HepG2 (cell line): ENCODE measurements around the gene RPS2. TPM values are rescaled to one million over a fixed set of nuclear protein-coding genes. Genes with fewer than 3 reads are reported as not detected.

Source experiments
- ARNT ChIP-seq: fragments of 450-650 bp; IDR thresholded peaks from 2 replicates; pipeline ENCODE4 v1.6.1; 2017
- ARNTL ChIP-seq: sonication (generic); formaldehyde crosslinking; IDR thresholded peaks from 2 replicates; pipeline ENCODE4 v1.4.0; 2020; ENCODE audit warnings: mild to moderate bottlenecking, missing genetic modification reagents
- BORCS8-MEF2B ChIP-seq: sonication (generic); formaldehyde crosslinking; IDR thresholded peaks from 2 replicates; pipeline ENCODE4 v1.8.0; 2022; ENCODE audit warnings: mild to moderate bottlenecking, missing genetic modification reagents
- KLF15 ChIP-seq: sonication (generic); formaldehyde crosslinking; IDR thresholded peaks from 2 replicates; pipeline ENCODE4 v1.8.1; 2023; ENCODE audit warnings: borderline replicate concordance, mild to moderate bottlenecking, inconsistent platforms, missing genetic modification reagents, mixed read lengths
- MTA1 ChIP-seq: sonication (generic); formaldehyde crosslinking; IDR thresholded peaks from 2 replicates; pipeline ENCODE4 v1.4.0; 2020; ENCODE audit warnings: missing genetic modification reagents, mild to moderate bottlenecking, borderline replicate concordance
- MTF2 ChIP-seq: sonication (generic); formaldehyde crosslinking; IDR thresholded peaks from 2 replicates; pipeline ENCODE4 v1.5.0; 2020; ENCODE audit warnings: missing genetic modification reagents, borderline replicate concordance
- MXD3 ChIP-seq: IDR thresholded peaks from 2 replicates; pipeline ENCODE4 v1.6.1; 2016; ENCODE audit warnings: mild to moderate bottlenecking, missing biosample characterization, missing genetic modification reagents
- MXD4 ChIP-seq: IDR thresholded peaks from 2 replicates; pipeline ENCODE4 v1.6.1; 2016; ENCODE audit warnings: mild to moderate bottlenecking, missing biosample characterization, missing genetic modification reagents
- SP5 ChIP-seq: IDR thresholded peaks from 2 replicates; pipeline ENCODE4 v1.6.1; 2016; ENCODE audit warnings: low read depth, borderline replicate concordance
- THAP7 ChIP-seq: sonication (generic); formaldehyde crosslinking; IDR thresholded peaks from 2 replicates; pipeline ENCODE4 v1.8.1; 2023; ENCODE audit warnings: mild to moderate bottlenecking, missing genetic modification reagents
- ZBTB42 ChIP-seq: sonication (generic); formaldehyde crosslinking; IDR thresholded peaks from 2 replicates; pipeline ENCODE4 v1.5.0; 2020; ENCODE audit warnings: mild to moderate bottlenecking, missing genetic modification reagents
- ZNF20 ChIP-seq: sonication (generic); formaldehyde crosslinking; IDR thresholded peaks from 2 replicates; pipeline ENCODE4 v1.4.0; 2020; ENCODE audit warnings: mild to moderate bottlenecking, moderate library complexity, missing genetic modification reagents
- ZNF34 ChIP-seq: sonication (generic); formaldehyde crosslinking; IDR thresholded peaks from 2 replicates; pipeline ENCODE4 v1.4.0; 2020; ENCODE audit warnings: mild to moderate bottlenecking, missing genetic modification reagents, borderline replicate concordance
- ZNF446 ChIP-seq: sonication (generic); formaldehyde crosslinking; IDR thresholded peaks from 2 replicates; pipeline ENCODE4 v1.5.0; 2020; ENCODE audit warnings: mild to moderate bottlenecking, missing genetic modification reagents
- ZNF749 ChIP-seq: sonication (generic); formaldehyde crosslinking; IDR thresholded peaks from 2 replicates; pipeline ENCODE4 v1.8.0; 2022; ENCODE audit warnings: mild to moderate bottlenecking, missing genetic modification reagents, moderate library complexity, borderline replicate concordance
- ZNF772 ChIP-seq: sonication (generic); formaldehyde crosslinking; IDR thresholded peaks from 2 replicates; pipeline ENCODE4 v1.5.0; 2020; ENCODE audit warnings: mild to moderate bottlenecking, missing genetic modification reagents
- ZSCAN12 ChIP-seq: sonication (generic); formaldehyde crosslinking; IDR thresholded peaks from 2 replicates; pipeline ENCODE4 v1.9.0; 2021; ENCODE audit warnings: mild to moderate bottlenecking, missing genetic modification reagents
- ZSCAN22 ChIP-seq: sonication (generic); formaldehyde crosslinking; IDR thresholded peaks from 2 replicates; pipeline ENCODE4 v1.4.0; 2020; ENCODE audit warnings: mild to moderate bottlenecking, missing genetic modification reagents
- polyA plus RNA-seq, 8 experiments: library from polyadenylated mRNA; depleted of rRNA in 3 of 8; stranded (reverse) in 7 of 8; unstranded in 1 of 8; fragments of >200 nt; fragmentation: Illumina TruSeq in 4 of 8; extraction: Trizol in 4 of 8; gene quantifications; 2 replicates each; pipeline versions ENCODE4 v1.2.1 to v1.2.3, GENCODE V29; 2011 to 2016; ENCODE audit warnings: low read depth in 4 of 8, missing spikeins in 1 of 8, mixed read lengths in 1 of 8; ENCODE audit not compliant: insufficient read depth in 1 of 8
- total RNA-seq, 5 experiments: library from RNA; depleted of rRNA; stranded (reverse); fragments of >200 nt; fragmentation: Illumina TruSeq; extraction: Trizol; gene quantifications; 2 replicates each; pipeline ENCODE4 v1.2.3, GENCODE V29; 2016; ENCODE audit warnings: low read depth in 1 of 5
- TF ChIP-seq, protein P1 (sequence below): IDR thresholded peaks from 2 replicates; pipeline ENCODE4 v1.6.1; 2016; ENCODE audit warnings: missing biosample characterization, missing genetic modification reagents, low read depth
- TF ChIP-seq, protein P2 (sequence below): sonication (generic); formaldehyde crosslinking; IDR thresholded peaks from 2 replicates; pipeline ENCODE4 v1.5.1; 2020; ENCODE audit warnings: mild to moderate bottlenecking, missing genetic modification reagents
- TF ChIP-seq, protein P3 (sequence below): sonication (generic); formaldehyde crosslinking; conservative IDR thresholded peaks from 2 replicates; pipeline ENCODE4 v1.8.0; 2022; ENCODE audit warnings: missing genetic modification reagents

RPS2 gene
- total and polyA plus RNA-seq, 2 of the 13 experiments (the other 11 are each of a cell fraction or from before 2014, with no cell fraction given) = 1,908 to 4,514 TPM

GRCh38 chr16:1971796-1972489 is 7.3 kb upstream of the RPS2 start, which contains the start of gene TBL3 (continued):
- TF ChIP-seq MTF2 (CRISPR knock-in tag) = peak; percentile 85; the same call in 1 of the 2 replicates
- TF ChIP-seq ZBTB42 (CRISPR knock-in tag) = no peak; the same call in 1 of the 2 replicates
- peak; percentile 60; the same call in 1 of the 2 replicates for TF ChIP-seq ZNF749 (CRISPR knock-in tag)
- no peak for TF ChIP-seq ARNT
- TF ChIP-seq, protein P1, sequence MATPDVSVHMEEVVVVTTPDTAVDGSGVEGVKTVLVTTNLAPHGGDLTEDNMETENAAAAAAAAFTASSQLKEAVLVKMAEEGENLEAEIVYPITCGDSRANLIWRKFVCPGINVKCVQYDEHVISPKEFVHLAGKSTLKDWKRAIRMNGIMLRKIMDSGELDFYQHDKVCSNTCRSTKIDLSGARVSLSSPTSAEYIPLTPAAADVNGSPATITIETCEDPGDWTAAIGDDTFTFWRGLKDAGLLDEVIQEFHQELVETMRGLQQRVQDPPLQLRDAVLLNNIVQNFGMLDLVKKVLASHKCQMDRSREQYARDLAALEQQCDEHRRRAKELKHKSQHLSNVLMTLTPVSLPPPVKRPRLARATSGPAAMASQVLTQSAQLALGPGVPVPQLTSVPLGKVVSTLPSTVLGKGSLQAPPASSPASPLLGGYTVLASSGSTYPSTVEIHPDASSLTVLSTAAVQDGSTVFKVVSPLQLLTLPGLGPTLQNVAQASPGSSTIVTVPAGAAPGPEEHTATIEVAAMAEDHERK (CRISPR knock-in tag) = peak; percentile 81
- TF ChIP-seq ZSCAN22 = no peak
- no peak for TF ChIP-seq ZNF20 (CRISPR knock-in tag)
- TF ChIP-seq, protein P2, sequence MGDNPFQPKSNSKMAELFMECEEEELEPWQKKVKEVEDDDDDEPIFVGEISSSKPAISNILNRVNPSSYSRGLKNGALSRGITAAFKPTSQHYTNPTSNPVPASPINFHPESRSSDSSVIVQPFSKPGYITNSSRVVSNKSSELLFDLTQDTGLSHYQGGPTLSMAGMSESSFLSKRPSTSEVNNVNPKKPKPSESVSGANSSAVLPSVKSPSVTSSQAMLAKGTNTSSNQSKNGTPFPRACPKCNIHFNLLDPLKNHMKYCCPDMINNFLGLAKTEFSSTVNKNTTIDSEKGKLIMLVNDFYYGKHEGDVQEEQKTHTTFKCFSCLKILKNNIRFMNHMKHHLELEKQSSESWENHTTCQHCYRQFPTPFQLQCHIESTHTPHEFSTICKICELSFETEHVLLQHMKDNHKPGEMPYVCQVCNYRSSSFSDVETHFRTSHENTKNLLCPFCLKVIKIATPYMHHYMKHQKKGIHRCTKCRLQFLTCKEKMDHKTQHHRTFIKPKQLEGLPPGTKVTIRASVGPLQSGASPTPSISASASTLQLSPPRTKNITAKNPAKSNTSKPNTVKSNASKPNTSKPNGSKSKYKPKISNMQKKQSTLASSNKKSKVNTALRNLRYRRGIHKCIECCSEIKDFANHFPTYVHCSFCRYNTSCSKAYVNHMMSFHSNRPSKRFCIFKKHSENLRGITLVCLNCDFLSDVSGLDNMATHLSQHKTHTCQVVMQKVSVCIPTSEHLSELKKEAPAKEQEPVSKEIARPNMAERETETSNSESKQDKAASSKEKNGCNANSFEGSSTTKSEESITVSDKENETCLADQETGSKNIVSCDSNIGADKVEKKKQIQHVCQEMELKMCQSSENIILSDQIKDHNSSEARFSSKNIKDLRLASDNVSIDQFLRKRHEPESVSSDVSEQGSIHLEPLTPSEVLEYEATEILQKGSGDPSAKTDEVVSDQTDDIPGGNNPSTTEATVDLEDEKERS (CRISPR knock-in tag) = peak; percentile 91; the same call in 1 of the 2 replicates
- no peak; the same call in 1 of the 2 replicates for TF ChIP-seq KLF15 (CRISPR knock-in tag)
- no peak for TF ChIP-seq ZNF446
- peak; percentile 94 for TF ChIP-seq THAP7 (CRISPR knock-in tag)
- peak; percentile 88 for TF ChIP-seq SP5 (CRISPR knock-in tag)
- TF ChIP-seq MXD4 = peak; percentile 92
- 0 out of 2 replicates have a peak, but pooled peaks have one; percentile 34 for TF ChIP-seq MXD3
- 0 out of 2 replicates have a peak, but pooled peaks have one; percentile 30 for TF ChIP-seq ZSCAN12 (CRISPR knock-in tag)
- peak; percentile 84 for TF ChIP-seq ARNTL (CRISPR knock-in tag)
- TF ChIP-seq, protein P3, sequence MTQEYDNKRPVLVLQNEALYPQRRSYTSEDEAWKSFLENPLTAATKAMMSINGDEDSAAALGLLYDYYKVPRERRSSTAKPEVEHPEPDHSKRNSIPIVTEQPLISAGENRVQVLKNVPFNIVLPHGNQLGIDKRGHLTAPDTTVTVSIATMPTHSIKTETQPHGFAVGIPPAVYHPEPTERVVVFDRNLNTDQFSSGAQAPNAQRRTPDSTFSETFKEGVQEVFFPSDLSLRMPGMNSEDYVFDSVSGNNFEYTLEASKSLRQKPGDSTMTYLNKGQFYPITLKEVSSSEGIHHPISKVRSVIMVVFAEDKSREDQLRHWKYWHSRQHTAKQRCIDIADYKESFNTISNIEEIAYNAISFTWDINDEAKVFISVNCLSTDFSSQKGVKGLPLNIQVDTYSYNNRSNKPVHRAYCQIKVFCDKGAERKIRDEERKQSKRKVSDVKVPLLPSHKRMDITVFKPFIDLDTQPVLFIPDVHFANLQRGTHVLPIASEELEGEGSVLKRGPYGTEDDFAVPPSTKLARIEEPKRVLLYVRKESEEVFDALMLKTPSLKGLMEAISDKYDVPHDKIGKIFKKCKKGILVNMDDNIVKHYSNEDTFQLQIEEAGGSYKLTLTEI (CRISPR knock-in tag) = no peak
- peak; percentile 74; the same call in 1 of the 2 replicates for TF ChIP-seq ZNF772 (CRISPR knock-in tag)
- TF ChIP-seq MTA1 (CRISPR knock-in tag) = peak; percentile 94
- TF ChIP-seq ZNF34 (CRISPR knock-in tag) = peak; percentile 87; the same call in 1 of the 2 replicates
- peak; percentile 40; the same call in 1 of the 2 replicates for TF ChIP-seq BORCS8-MEF2B (CRISPR knock-in tag)
